DOHH2 (cell line): Measurements from ENCODE around the gene NT5C3A.
"Not testable (repeated sequence)": the region's sequence is repeated elsewhere in the genome, so short reads cannot be mapped to it uniquely, and the experiment has no call there.

Experiments
- EZH2phosphoT487 ChIP-seq: fragments of 200-600 bp; sonication (generic); IDR thresholded peaks from 2 replicates; pipeline ENCODE4 v1.6.1; 2017; ENCODE audit warnings: borderline replicate concordance, mild to moderate bottlenecking, antibody characterized with exemption, low read length, moderate library complexity, mixed read lengths
- TF ChIP-seq, protein P1 (sequence below): fragments of 200-600 bp; sonication (generic); IDR thresholded peaks from one replicate; pipeline ENCODE4 v1.5.1; 2014; ENCODE audit warnings: antibody characterized with exemption, mild to moderate bottlenecking, low read depth, low read length; ENCODE audit not compliant: poor library complexity, severe bottlenecking

DNA sequence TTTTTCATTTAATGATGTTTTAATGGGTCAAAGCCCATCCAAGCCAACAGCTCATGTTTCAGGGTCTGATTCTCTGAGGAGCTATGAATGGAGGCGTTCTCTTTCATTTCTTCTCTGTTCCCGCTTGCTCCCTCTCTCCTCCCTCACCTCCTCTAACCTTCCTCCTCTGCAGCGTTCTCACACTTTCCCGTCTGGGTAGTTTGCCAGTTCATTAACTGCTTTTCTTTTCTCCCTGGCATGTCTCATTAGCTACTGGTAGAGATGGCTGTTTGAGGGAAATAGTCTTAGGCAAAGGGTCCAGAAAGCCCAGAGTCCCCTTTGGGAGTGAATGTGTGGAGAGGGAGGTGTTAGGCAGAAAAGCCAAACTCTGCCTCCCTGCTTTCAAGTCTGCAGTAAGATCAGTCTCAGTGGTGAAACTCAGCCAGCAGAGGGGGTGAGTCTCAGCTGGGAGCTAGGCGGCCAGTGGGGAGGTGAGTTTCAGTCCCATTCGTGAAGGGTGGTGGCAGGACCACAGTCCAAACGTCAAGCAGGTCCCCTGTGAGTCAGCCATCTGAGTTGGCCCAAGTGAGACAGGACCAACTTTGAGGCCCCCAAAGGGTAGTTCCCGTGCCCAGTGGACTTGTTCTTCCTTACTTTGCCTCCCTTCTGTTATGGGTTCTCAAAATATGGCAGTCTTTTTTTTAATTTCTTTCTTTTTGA is 98.0 kb downstream of the NT5C3A start:
- TF ChIP-seq, protein P1, sequence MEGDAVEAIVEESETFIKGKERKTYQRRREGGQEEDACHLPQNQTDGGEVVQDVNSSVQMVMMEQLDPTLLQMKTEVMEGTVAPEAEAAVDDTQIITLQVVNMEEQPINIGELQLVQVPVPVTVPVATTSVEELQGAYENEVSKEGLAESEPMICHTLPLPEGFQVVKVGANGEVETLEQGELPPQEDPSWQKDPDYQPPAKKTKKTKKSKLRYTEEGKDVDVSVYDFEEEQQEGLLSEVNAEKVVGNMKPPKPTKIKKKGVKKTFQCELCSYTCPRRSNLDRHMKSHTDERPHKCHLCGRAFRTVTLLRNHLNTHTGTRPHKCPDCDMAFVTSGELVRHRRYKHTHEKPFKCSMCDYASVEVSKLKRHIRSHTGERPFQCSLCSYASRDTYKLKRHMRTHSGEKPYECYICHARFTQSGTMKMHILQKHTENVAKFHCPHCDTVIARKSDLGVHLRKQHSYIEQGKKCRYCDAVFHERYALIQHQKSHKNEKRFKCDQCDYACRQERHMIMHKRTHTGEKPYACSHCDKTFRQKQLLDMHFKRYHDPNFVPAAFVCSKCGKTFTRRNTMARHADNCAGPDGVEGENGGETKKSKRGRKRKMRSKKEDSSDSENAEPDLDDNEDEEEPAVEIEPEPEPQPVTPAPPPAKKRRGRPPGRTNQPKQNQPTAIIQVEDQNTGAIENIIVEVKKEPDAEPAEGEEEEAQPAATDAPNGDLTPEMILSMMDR = peak; percentile 45
- not testable (repeated sequence) for TF ChIP-seq EZH2phosphoT487
